PC-3 (cell line): ENCODE measurements around the gene SVOPL. TPM values are rescaled to one million over a fixed set of nuclear protein-coding genes. Genes with fewer than 3 reads are reported as not detected.

ENCODE experiments used
- ATAC-seq: fragments of 200-7000 bp; cut with Tn5 transposase; 2 replicates; pipeline ENCODE4 v1.9.1; 2020; ENCODE audit warnings: mild to moderate bottlenecking, moderate library complexity
- BruUV-seq: library from RNA; stranded (reverse); fragments of 400-500 nt; replicated peaks from 2 replicates; lab custom pipeline; 2021; lab: Mats Ljungman, UMichigan
- CTCF ChIA-PET: fragments of 300-600 bp; sonication (Branson Sonifier 250); formaldehyde crosslinking; loops from one replicate; lab custom pipeline; 2022; ENCODE audit warnings: antibody characterized with exemption; lab: Charles Lee
- POLR2A ChIA-PET: fragments of 300-600 bp; sonication (Branson Sonifier 250); formaldehyde crosslinking; loops from one replicate; lab custom pipeline; 2022; ENCODE audit warnings: antibody characterized with exemption; ENCODE audit not compliant: unreplicated experiment; lab: Charles Lee
- DNase-seq: peaks from one replicate; pipeline ENCODE4 v3.0.0-alpha.2; 2015
- H2AFZ ChIP-seq: fragments of 300-600 bp; sonication (generic); 2 replicates; pipeline ENCODE4 v1.6.0; 2016; ENCODE audit warnings: antibody characterized with exemption, low read length
- H3F3A ChIP-seq: fragments of 300-600 bp; sonication (generic); one replicate; pipeline ENCODE4 v1.6.0; 2017; ENCODE audit warnings: antibody characterized with exemption, low read length, control low read depth, mild to moderate bottlenecking; ENCODE audit not compliant: unreplicated experiment
- H3K27ac ChIP-seq: fragments of 300-600 bp; sonication (generic); 2 replicates; pipeline ENCODE4 v1.5.1; 2016; ENCODE audit warnings: mild to moderate bottlenecking, low read length
- H3K27me3 ChIP-seq: fragments of 300-600 bp; sonication (generic); 2 replicates; pipeline ENCODE4 v1.6.1; 2016; ENCODE audit warnings: low read length, mixed read lengths
- H3K36me3 ChIP-seq: fragments of 300-600 bp; sonication (generic); 2 replicates; pipeline ENCODE4 v1.6.1; 2016; ENCODE audit warnings: low read depth, mixed run types, low read length, mixed read lengths
- H3K4me1 ChIP-seq: fragments of 300-600 bp; sonication (generic); 2 replicates; pipeline ENCODE4 v1.5.1; 2016; ENCODE audit warnings: low read length; ENCODE audit not compliant: insufficient read depth
- H3K4me2 ChIP-seq: fragments of 300-600 bp; sonication (generic); 2 replicates; pipeline ENCODE4 v1.6.0; 2016; ENCODE audit warnings: low read length
- H3K4me3 ChIP-seq: fragments of 300-600 bp; sonication (generic); 2 replicates; pipeline ENCODE4 v1.5.1; 2016; ENCODE audit warnings: mild to moderate bottlenecking, low read length, mixed read lengths
- H3K79me2 ChIP-seq: fragments of 300-600 bp; sonication (generic); 2 replicates; pipeline ENCODE4 v1.6.1; 2017; ENCODE audit warnings: low read length, mixed read lengths
- H3K9ac ChIP-seq: fragments of 300-600 bp; sonication (generic); 2 replicates; pipeline ENCODE4 v1.6.0; 2016; ENCODE audit warnings: mild to moderate bottlenecking, low read length
- H3K9me2 ChIP-seq: fragments of 300-600 bp; sonication (generic); replicated peaks from 2 replicates; pipeline ENCODE4 v1.6.1; 2016; ENCODE audit warnings: mixed run types, low read length, mixed read lengths
- H3K9me3 ChIP-seq: fragments of 300-600 bp; sonication (generic); 2 replicates; pipeline ENCODE4 v1.6.1; 2016; ENCODE audit warnings: low read length, mixed read lengths
- H4K20me1 ChIP-seq: fragments of 300-600 bp; sonication (generic); 2 replicates; pipeline ENCODE4 v1.6.1; 2016; ENCODE audit warnings: low read length, mixed read lengths
- CTCF ChIP-seq: fragments of 300-600 bp; sonication (generic); conservative IDR thresholded peaks from 2 replicates; pipeline ENCODE4 v1.5.1; 2017; ENCODE audit warnings: antibody characterized with exemption, low read depth, mild to moderate bottlenecking, low read length
- EZH2 ChIP-seq: fragments of 300-600 bp; sonication (generic); IDR thresholded peaks from one replicate; pipeline ENCODE4 v1.6.1; 2017; ENCODE audit warnings: antibody characterized with exemption, mild to moderate bottlenecking, low read length; ENCODE audit not compliant: unreplicated experiment
- EZH2phosphoT487 ChIP-seq: fragments of 300-600 bp; sonication (generic); IDR thresholded peaks from 2 replicates; pipeline ENCODE4 v1.6.1; 2018; ENCODE audit warnings: mild to moderate bottlenecking, antibody characterized with exemption, low read length, borderline replicate concordance
- intact Hi-C: fragments of 100-400 bp; cut with micrococcal nuclease; formaldehyde crosslinking; loops from 2 replicates; pipeline ENCODE4 v1.9.0; 2023
- total RNA-seq: library from RNA; depleted of rRNA; stranded (reverse); fragments of >200 nt; gene quantifications from 2 replicates; pipeline ENCODE4 v1.2.3, GENCODE V29; 2014; rRNA removed

Gene SVOPL
- total RNA-seq, 1 experiment from 2014 or later, result not detected

DNA sequence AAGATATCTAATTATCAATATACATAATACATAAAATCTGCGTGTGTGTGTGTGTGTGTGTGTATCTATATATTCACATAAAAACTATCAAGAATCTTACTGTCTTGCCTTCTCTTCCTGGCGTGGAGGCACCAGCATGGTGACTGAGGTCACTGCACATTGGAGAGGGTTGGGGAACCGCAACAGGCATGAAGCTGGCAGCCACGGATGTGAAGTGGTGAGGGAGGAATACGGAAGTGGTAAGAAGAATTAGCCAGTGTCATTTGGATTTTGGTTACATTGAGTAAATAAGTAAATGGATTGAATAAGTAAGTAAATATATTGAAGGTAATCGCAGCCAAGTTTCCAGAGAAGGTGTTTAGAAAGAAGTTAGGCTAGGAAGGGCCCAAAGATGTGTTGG is 156.0 kb downstream of the SVOPL start:
- Histone ChIP-seq H3K36me3 (peaks cover 5% of the 10 kb centered on the region; the same call in 1 of the 2 replicates), H3K27ac (no peak overlapping the region), H3K4me3 (no peak overlapping the region), H4K20me1 (no peaks in the 10 kb centered on the region), H3K9me2 (no peaks in the 10 kb centered on the region), H3K79me2 (no peaks in the 10 kb centered on the region), H3K4me1 (no peaks in the 10 kb centered on the region), H3K4me2 (no peak overlapping the region), H3K9me3 (no peaks in the 10 kb centered on the region), H3K27me3 (no peaks in the 10 kb centered on the region), H2AFZ (no peak overlapping the region), H3F3A (no peaks in the 10 kb centered on the region), H3K9ac (no peak overlapping the region)
- ChIA-PET POLR2A (no interaction called here), CTCF (no interaction called here)
- TF ChIP-seq EZH2, result no peak
- no peak for TF ChIP-seq CTCF
- no peak for TF ChIP-seq EZH2phosphoT487
- ATAC-seq (peak; percentile 35; the same call in 1 of the 2 replicates), DNase-seq (peak; percentile 5)
- intact Hi-C loops, result no loop called here
- BruUV-seq, result no TSS peak

Other genes starting within 250 kb of the SVOPL start
- gene TRIM24, start 241.1 kb downstream of the SVOPL start, total RNA-seq, result 12.2 and 12.9 TPM in 2 replicates
- not detected in 2 replicates for gene TMEM213, start 96.6 kb upstream of the SVOPL start, total RNA-seq
- gene ATP6V0A4, start 96.8 kb upstream of the SVOPL start, total RNA-seq, result 0.86 and 1.0 TPM in 2 replicates